Endometrium (tissue), 2 donors: ENCODE measurements around the gene GDF2.

Source experiments
- FAIRE-seq: peaks from 2 replicates; lab custom pipeline; 2012; peaks lifted over from hg19 to GRCh38; lab: Jason Lieb, UNC
- donor health status: control.
- donor health status: control.

The GDF2 gene

DNA sequence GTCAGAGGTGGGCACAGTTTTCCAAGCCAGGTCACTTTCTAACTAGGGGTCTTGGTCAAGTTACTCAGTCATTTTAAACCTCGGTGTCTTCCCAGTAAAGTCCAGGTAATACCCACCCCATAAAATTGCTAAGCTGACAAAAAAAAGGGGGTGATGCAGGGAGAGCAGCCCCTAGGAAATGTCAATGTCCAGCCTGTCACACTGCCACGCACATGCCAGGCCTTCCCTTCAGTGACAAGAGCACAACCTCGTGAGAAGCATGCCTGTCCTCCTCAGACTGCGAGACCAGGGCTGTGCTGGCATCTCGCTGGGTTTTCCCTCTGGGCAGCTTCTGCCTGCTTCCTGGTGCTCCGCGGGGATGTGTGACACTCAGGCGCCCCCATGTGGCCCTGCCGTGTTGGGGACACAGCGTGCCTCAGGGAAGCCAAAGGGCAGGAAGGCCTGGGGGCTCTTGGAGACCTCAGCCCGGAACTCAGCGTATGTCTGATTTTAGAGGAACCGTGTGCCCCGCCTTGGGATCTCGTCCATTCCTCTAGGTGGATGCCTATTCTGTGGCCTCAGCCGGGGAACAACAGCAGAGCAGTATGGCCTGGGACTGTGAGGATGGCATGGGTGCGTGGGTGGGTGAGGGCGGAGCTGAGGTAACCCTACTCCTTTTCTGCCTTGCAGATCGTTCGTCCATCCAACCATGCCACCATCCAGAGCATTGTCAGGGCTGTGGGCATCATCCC is 10.2 kb upstream of the GDF2 start:
- FAIRE-seq: no peak

DNA sequence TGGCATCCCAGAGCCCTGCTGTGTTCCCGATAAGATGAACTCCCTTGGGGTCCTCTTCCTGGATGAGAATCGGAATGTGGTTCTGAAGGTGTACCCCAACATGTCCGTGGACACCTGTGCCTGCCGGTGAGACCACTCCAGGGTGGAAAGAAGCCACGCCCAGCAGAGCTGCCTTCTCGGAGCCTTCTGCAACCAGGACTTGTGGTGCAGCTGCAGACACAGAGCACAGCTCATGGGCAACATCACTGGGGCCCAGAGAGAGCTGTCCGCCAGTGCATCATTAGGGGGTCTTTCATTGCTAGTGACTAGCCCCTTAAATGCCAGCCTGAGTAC is 9.6 kb upstream of the GDF2 start:
- no peak for FAIRE-seq

DNA sequence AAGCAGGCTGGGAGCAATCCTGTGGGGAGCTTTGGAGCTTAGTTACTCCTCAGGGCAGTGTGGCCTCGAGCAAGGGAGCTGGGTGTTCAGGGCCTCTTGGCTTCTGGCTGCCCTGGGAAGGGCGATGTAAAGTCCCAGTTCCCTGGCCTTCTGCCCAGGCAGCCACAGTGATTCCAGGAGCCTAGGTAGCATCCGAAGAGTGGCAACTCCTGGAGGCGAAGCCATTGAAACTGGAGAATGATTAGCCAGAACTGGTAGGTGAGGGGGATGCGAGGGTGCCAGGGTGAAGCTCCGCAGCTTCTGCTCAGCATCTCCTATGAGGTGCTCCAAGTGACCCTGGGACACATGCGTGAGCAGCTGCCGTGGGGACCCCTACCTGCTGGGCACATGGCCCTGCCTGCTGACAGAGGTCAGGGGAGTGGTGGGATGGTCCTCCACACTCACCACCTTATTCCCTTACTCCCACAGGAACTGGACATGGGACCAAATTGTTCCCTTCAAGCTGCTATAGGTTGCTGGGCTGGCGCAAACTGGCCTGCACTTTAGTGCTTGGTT is 7.8 kb upstream of the GDF2 start:
- FAIRE-seq: no peak

DNA sequence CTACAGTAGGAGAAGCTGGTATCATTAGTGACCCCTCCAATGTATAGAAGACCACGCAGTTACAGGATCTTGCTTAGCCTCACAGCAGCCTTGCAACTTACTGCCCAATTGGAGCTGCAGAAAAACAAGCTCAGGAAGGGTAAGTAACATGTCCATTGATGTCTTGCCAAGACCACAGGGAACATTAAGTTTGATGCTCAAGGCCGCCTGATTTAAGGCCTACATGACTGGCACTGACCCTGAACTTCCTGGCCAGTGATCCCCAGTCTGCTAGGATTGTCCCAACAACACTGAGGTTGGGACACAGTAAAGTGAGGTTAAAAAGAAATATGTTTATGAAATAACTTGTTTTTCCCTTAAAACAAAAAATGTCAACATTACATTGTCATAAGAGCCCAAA is 6.8 kb upstream of the GDF2 start:
- FAIRE-seq: no peak

DNA sequence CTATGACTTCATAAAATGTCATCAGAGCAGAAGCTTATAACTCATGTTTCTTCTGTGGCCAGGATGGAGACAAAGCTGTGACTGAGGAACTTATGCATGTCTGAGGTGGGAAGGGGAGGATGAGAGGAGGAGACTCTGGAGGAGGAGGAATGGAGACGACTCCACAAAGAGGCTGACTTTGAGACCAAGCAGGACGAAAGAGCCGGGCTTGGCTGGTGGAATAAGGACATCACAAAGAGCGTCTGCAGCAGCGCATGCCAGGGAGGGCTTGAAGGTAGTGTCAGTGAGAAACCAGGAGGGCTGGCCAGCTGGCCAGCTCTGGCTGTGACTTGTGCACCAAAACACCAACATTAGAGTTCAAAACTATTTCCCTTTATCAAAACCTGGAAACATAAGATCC is 6.1 kb upstream of the GDF2 start:
- FAIRE-seq: no peak

DNA sequence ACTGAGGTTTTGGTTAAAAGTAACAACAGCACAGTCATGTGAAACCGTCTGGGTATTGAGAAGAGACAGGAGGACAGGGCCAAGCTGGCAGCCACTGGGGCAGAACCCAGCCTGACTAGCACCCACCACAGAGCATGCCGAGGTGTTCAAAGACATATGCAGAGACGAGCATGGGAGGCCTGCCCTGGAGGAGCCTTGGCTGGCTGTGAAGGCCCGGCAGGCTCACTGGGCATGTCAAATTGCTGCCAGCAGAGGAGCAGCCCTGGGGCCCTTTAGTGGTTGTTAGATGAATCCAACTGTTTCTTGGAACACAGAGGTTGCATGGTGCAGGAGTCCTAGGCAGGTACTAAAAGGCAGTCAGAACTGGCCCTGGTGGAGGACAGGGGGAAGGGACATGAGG is 5.0 kb upstream of the GDF2 start:
- no peak for FAIRE-seq

DNA sequence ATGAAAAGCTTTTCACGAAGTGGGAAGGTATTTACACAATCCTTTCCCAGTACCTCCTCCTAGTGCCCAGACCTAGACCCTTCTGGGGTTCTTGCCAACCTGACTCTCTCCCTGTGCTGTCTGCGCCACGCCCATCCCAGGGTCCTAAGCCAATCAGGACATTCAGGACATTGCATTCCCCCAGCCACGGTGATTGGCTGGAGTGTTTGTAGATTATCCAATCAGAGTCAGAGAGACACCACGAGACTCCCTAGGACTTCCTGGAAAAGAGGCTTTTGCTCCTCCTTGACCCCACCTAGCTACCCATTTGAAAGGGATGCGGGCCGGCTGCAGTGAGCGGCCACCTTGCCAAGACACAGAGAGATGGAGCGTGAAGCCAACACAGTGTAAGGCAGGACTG is 3.5 kb upstream of the GDF2 start:
- FAIRE-seq: no peak

DNA sequence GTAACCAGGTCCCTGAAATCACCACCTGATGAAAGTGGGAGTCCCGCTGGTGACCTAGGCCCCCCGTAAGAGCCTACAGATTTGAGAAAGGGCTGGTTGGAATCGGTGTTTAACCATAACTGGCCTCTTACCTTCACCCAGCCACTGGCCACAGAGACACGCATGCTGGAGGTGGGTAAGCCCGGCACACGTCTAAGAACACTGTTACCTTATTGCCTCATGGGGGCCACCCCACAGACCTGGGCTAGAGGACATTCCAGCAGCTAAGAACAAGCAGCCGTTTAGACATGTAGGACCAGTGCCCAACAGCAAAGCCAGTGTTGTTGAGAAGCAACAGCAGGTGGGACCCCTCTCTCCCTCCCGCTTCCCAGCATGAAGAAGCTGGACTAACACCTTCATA is 2.5 kb upstream of the GDF2 start:
- FAIRE-seq: no peak

DNA sequence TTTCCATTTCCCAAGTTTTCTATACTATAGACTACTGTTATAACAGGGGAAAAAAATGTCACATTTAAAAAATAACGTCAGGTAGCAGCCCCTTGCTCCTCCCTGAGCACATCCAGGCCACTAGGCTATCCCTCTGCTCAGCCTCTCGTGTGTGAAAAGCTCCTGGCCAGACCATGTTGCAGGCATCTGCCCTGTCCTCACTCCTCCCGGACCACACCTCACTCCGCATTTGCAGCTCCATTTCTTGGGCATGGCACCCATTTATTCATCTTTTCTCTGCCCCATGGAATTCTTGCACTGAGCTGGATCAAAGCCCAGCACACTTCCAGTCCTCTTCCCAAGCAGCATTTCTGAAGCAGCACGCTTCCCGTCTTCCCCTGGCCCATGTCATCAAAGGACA is 1.4 kb upstream of the GDF2 start:
- FAIRE-seq: no peak

DNA sequence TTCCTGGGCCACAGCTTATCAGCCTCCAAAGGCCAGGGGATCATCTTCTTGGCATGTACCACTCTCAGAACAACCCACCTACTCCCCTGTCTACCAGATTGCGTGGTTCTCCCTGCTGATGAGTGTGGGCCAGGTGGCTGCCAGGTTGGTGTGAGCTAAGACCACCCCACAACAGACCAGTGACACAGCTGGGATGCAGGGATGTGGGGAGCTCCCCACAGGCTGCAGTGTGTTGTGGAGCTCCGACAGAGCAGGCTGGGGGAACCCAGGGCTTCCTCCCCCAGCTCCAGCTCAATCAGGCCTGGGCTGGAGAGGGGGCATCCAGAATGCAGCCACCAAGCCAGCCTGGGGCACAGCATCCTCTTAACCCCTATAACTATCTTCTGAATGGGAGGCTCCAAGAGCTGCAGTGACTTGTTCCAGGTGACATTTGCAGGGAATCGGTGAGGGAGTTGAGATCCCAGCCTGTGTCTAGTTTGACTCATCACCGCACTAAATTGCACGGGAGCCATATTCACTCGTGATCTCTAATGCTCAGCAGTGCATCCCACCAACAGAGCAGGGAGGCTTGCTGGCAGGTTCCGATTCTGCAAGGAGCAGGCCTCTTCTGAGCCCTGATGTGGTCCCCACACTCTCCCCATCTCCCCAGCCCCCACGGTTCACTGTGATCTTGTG is 596 bp upstream of the GDF2 start:
- no peak for FAIRE-seq

DNA sequence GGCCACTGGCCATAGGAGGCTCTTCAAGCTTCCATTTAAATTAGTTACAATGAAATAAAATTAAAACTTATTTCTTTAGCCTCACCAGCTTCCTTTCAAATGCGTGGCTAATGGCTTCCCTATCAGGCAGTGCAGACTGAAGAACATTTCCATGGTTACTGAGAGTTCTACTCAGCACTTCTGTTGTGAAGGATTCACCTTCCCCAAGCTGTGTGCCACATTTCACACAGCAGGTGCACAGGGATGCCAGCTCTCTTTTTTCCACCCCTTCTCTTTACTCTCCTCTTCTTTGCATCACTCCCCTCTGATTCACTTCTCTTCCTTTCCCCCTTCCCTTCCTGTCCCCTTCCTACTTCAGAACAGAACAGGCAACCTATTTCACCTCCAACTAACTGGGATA is 833 bp downstream of the GDF2 start:
- FAIRE-seq: no peak

DNA sequence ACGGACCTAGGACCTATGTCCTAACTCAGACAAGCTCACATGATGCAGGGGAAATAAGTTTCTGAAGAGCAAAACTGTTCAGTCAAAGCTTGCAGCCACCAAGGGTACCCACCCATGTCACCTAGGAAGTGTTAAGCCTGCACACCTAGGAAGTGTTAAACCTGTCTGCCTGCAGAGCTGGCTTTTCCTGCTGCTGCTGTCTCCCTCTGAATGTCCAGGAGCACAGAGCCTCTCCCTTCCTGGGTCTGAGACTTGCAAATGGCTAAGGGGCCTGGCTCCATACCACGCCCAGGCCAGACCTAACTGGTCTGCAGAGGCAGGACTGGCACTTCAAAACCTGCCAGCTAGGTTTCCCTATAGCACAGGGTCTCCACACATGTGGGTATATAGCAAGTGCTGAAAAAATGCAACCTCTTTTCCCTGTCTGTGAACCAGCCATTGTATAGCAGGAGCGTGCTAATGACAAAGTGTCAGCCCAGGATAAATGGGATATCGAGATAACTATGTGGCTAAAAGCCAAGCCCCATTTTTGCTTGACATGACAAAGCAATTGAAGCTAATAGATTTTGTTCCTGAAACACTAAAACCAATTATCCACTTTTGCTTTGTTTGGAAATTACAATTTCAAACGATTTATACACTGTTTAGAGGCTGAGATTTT is 1.5 kb downstream of the GDF2 start:
- no peak for FAIRE-seq

DNA sequence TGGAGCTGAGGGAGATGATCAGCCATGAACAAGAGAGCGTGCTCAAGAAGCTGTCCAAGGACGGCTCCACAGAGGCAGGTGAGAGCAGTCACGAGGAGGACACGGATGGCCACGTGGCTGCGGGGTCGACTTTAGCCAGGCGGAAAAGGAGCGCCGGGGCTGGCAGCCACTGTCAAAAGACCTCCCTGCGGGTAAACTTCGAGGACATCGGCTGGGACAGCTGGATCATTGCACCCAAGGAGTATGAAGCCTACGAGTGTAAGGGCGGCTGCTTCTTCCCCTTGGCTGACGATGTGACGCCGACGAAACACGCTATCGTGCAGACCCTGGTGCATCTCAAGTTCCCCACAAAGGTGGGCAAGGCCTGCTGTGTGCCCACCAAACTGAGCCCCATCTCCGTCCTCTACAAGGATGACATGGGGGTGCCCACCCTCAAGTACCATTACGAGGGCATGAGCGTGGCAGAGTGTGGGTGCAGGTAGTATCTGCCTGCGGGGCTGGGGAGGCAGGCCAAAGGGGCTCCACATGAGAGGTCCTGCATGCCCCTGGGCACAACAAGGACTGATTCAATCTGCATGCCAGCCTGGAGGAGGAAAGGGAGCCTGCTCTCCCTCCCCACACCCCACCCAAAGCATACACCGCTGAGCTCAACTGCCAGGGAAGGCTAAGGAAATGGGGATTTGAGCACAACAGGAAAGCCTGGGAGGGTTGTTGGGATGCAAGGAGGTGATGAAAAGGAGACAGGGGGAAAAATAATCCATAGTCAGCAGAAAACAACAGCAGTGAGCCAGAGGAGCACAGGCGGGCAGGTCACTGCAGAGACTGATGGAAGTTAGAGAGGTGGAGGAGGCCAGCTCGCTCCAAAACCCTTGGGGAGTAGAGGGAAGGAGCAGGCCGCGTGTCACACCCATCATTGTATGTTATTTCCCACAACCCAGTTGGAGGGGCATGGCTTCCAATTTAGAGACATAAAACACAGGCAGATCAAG is 3.3 kb downstream of the GDF2 start:
- no peak for FAIRE-seq

DNA sequence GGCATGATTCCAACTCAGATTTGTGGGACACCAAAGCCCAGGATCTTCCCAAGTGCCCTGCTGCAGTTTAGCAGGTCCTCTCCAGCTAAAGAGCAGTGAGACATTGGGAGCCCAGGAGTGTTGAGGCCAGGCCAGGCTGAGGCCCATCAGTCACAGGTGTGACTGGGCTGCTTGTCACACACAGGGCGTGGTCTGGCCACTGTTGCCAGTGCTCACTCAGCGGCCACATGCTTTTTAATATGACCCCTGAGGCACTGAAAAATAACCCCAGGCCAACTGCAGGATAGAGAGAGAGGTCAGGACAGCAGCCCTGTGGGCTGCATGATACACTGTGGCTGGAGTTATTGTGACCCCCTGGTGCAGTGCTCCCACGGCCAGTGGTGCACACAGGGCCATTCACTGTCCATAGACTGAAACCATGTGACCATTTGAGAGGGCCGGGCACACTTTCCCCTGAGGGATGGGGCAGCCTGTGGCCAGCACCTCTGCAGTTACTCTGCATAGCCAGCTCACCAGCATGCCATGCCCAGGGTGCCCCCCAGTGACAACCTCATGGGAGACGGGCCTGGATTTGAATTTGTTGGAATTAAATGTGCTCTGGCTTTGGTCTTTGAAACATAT is 4.2 kb downstream of the GDF2 start:
- no peak for FAIRE-seq

DNA sequence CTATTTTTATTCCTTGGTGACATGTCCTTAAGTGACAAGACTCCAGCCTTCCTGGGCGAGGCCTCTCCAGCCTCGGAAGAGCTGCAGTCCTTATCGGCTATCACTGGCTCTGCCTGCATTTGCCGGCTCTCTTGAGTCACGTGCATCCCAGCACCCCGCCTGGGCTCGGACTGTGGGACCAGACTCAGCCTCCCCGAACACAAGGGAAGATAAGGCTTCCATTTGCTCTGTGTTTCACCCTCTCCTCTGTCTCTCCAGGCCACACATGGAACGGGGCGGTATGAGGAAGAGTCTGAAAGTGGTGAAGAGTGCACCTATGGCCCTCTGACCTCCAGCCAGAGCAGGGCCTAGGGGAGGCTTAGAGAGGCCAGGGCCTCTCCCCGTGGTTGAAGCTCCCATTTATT is 4.7 kb downstream of the GDF2 start:
- no peak for FAIRE-seq

DNA sequence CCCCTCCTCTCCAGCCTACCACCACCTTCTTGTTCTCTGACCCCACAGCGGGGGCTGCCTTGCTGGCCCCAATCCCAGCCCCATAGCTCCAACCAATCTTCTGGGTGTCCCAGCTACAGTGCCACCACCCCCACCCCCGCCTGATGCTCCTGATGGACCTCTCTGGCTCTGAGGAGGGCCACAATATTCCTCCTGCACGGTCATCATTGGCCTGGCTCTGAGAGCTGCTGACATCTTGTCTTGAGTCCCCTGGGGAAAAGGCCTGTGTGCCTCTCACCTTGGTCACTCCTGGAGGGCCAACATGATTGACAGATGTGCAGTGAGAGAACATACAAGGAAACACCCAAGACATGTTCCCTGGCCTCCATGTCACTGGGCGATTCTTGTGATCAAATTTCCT is 7.6 kb downstream of the GDF2 start:
- no peak for FAIRE-seq

DNA sequence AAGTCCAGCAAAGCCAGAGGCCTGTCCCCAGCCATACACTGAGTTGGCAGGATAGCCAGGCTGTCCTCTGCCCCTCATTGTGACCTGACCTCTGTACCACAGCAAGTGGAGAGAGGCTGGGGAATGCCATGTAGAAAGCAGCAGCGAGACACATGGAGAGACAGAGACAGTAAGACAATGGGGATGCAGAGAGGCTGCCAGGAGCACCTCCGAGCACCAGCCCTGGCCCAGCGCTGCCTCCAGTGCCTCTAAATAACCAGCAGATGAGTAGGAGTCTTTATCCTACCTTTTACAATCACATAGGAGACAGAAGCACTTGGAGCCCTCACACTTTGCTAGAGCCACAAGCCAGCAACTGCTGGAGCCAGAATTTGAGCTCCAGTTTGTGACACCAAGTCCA is 8.1 kb downstream of the GDF2 start:
- no peak for FAIRE-seq

DNA sequence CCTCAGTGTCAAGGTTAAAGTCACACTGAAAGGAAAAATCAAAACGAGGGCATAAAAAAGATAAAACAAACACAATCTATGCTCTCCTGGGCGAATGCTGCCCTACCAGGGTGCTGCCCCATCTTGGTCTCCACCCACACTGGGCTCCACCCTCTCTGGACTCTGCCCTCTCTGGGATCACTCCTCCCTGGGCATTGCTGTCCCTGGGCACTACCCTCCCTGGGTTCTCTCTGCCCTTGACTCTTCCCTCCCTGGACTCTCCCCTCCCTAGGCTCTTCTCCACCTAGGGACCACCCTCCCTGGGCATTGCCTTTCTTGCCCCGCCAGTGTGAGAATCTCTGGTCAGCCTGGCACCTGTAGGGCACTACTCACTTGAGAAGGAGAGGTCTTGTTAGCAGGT is 8.6 kb downstream of the GDF2 start:
- no peak for FAIRE-seq

DNA sequence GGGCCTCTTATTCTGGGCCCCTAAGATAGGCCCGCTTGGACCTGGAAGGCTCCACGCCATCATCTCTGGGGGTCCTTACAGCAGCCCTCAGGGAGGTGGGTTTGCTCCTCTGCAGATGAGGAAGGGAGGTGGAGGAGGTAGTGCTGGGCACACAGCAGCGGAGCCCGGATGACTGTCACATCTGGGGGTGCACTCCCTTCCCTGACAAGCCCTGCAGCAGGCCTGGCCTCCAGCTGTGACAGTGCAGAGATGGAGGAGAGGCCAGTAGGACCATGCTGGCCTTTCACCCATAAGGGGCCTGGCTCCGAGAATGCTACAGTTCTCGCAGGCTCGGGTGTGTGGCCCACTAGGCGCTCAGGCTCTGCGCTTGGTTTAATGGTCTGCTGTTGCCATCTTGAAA is 9.2 kb downstream of the GDF2 start:
- FAIRE-seq: no peak

DNA sequence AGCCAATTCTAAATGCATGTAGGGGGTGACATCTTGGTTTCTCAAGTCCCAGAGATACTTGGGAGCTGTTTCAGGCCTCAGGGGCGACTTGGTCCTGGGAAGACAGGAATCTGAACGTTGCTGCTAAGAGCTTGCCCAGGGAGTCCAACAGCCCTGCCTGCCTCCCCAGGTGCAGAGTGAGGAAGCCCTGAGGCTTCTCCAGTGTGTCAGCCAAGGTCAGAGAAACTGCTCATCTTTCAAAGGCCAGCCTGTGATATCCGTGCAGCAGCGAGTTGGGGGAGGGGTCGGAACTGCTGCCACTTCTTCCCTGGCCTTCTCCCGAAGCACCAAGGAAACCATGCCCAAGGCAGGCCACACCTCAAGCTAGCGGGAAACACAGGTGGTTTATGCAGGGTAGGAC is 9.7 kb downstream of the GDF2 start:
- no peak for FAIRE-seq

DNA sequence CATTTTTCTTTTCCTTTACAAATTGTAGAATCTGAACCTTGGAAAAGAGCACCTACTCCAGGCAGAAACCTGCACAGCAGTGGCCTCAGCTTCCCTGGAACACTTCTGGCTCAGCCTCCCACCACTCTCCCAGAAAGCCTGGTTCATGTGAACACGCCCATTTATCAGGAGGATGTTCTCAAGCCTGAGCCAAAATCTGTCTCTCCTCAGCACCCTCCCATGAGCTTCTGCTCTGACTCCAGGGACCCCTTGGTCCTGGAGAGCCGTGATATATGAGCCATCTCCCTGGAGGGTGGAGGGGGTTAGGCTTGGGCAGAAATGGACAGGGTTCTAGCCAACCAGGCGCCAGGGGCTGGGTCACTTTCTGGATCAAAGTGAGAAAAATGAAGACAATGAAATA is 10.1 kb downstream of the GDF2 start:
- no peak for FAIRE-seq

DNA sequence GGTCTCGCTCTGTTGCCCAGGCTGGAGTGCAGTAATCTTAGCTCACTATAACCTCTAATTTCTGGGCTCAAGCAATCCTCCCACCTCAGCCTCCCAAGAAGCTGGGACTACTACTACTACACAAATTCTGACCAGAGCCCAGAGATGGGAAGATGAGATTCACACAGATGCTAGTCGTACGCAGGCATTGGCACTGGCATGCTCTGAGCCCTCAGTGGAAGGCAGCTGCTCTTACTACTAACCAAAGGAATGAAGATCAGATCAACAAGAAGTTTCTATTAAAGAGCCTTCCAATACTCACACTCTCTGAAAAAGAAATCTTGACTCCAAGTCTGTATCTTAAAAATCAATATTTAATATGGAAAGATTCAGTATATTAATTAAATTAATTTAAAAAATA is 10.7 kb downstream of the GDF2 start:
- FAIRE-seq: no peak
